Hematopoietic multipotent progenitor cell treated with erythropoietin and hydrocortisone succinate and interleukin-3 and kit ligand, for 15 days (in vitro differentiated cells): Measurements from ENCODE around the gene STARD13.

ENCODE experiments used
- DNase-seq: peaks from one replicate; pipeline ENCODE4 v3.0.0-alpha.2; 2015; ENCODE audit warnings: low spot score

STARD13 gene

GRCh38 chr13:33087091-33087490, 198.5 kb downstream of the STARD13 start:
- no peak for DNase-seq

- DNase-seq: no peak
Observed at GRCh38 chr13:33083054-33083453, 202.5 kb downstream of the STARD13 start.

GRCh38 chr13:33081666-33082065, 203.9 kb downstream of the STARD13 start:
- DNase-seq: no peak

- no peak for DNase-seq
Observed at GRCh38 chr13:33080972-33081590, 204.5 kb downstream of the STARD13 start.

GRCh38 chr13:33079960-33080359, 205.6 kb downstream of the STARD13 start:
- no peak for DNase-seq

- DNase-seq: no peak
Observed at GRCh38 chr13:33078263-33078662, 207.3 kb downstream of the STARD13 start.

- DNase-seq: no peak
Observed at GRCh38 chr13:33076001-33076992, 209.3 kb downstream of the STARD13 start.

GRCh38 chr13:33073338-33073737, 212.2 kb downstream of the STARD13 start:
- DNase-seq: no peak

- DNase-seq: no peak
Observed at GRCh38 chr13:33072759-33073158, 212.8 kb downstream of the STARD13 start.

GRCh38 chr13:33072282-33072681, 213.3 kb downstream of the STARD13 start:
- no peak for DNase-seq

- no peak for DNase-seq
Observed at GRCh38 chr13:33070713-33071112, 214.8 kb downstream of the STARD13 start.

- no peak for DNase-seq
Observed at GRCh38 chr13:33069365-33069764, 216.2 kb downstream of the STARD13 start.

GRCh38 chr13:33066329-33066728, 219.2 kb downstream of the STARD13 start:
- no peak for DNase-seq

- no peak for DNase-seq
Observed at GRCh38 chr13:33060815-33061214, 224.7 kb downstream of the STARD13 start.

GRCh38 chr13:33058776-33059327, 226.7 kb downstream of the STARD13 start:
- DNase-seq: no peak

- DNase-seq: no peak
Observed at GRCh38 chr13:33057019-33057780, 228.4 kb downstream of the STARD13 start.

GRCh38 chr13:33053397-33054066, 232.0 kb downstream of the STARD13 start:
- DNase-seq: no peak
